Smooth muscle cell (in vitro differentiated cells): ENCODE data around the gene TMEFF2. TPM values are rescaled to one million over a fixed set of nuclear protein-coding genes. Genes with fewer than 3 reads are reported as not detected.

Source experiments
- DNase-seq: peaks from one replicate; lab custom pipeline; 2025; ENCODE audit not compliant: unreplicated experiment; lab: John Stamatoyannopoulos, UW
- H2AFZ ChIP-seq: fragments of 200-600 bp; sonication (generic); 2 replicates; pipeline ENCODE4 v1.6.0; 2016; ENCODE audit warnings: antibody characterized with exemption, low read depth, mild to moderate bottlenecking
- H3F3A ChIP-seq: fragments of 200-600 bp; sonication (generic); 2 replicates; pipeline ENCODE4 v1.6.0; 2017; ENCODE audit warnings: antibody characterized with exemption, low read depth
- H3K27ac ChIP-seq: fragments of 200-600 bp; sonication (generic); 2 replicates; pipeline ENCODE4 v1.5.1; 2016; ENCODE audit warnings: low read depth, mild to moderate bottlenecking
- H3K27me3 ChIP-seq: fragments of 200-600 bp; sonication (generic); 2 replicates; pipeline ENCODE4 v1.6.1; 2016; ENCODE audit warnings: low read depth, mild to moderate bottlenecking
- H3K36me3 ChIP-seq: fragments of 200-600 bp; sonication (generic); 2 replicates; pipeline ENCODE4 v1.5.1; 2016; ENCODE audit warnings: low read depth
- H3K4me1 ChIP-seq: fragments of 200-600 bp; sonication (generic); 2 replicates; pipeline ENCODE4 v1.5.1; 2016; ENCODE audit warnings: low read depth
- H3K4me2 ChIP-seq: fragments of 200-600 bp; sonication (generic); 2 replicates; pipeline ENCODE4 v1.6.0; 2016; ENCODE audit warnings: mild to moderate bottlenecking
- H3K4me3 ChIP-seq: fragments of 200-600 bp; sonication (generic); 2 replicates; pipeline ENCODE4 v1.5.1; 2016; ENCODE audit warnings: mild to moderate bottlenecking
- H3K79me2 ChIP-seq: fragments of 200-600 bp; sonication (generic); 2 replicates; pipeline ENCODE4 v1.6.0; 2016; ENCODE audit warnings: low read depth, mild to moderate bottlenecking
- H3K9ac ChIP-seq: fragments of 200-600 bp; sonication (generic); 2 replicates; pipeline ENCODE4 v1.6.0; 2016; ENCODE audit warnings: low read depth
- H3K9me3 ChIP-seq: fragments of 200-600 bp; sonication (generic); replicated peaks from 2 replicates; pipeline ENCODE4 v1.5.1; 2016; ENCODE audit warnings: low read depth
- H4K20me1 ChIP-seq: fragments of 200-600 bp; sonication (generic); 2 replicates; pipeline ENCODE4 v1.6.0; 2016; ENCODE audit warnings: low read depth
- WGBS: methylation state at CpG from one replicate; pipeline ENCODE4 v1.1.7; 2016; ENCODE audit warnings: low lambda C conversion rate; 5-methylcytosine and 5-hydroxymethylcytosine counted together
- polyA plus RNA-seq: library from polyadenylated mRNA; unstranded; fragments of >200 nt; fragmentation: Nextera tagmentation; extraction: Ambion mirVana; gene quantifications from 2 replicates; pipeline ENCODE4 v1.2.1, GENCODE V29; 2016
- total RNA-seq: library from RNA; depleted of rRNA; stranded (reverse); fragments of >200 nt; gene quantifications from 2 replicates; pipeline ENCODE4 v1.2.3, GENCODE V29; 2014
- TF ChIP-seq, protein P1 (sequence below): fragments of 200-600 bp; sonication (generic); IDR thresholded peaks from 2 replicates; pipeline ENCODE4 v1.5.1; 2017; ENCODE audit warnings: borderline replicate concordance, mild to moderate bottlenecking, antibody characterized with exemption; ENCODE audit not compliant: insufficient read depth, poor library complexity, severe bottlenecking

Gene TMEFF2
- total and polyA plus RNA-seq, 2 experiments from 2014 or later = not detected

DNA sequence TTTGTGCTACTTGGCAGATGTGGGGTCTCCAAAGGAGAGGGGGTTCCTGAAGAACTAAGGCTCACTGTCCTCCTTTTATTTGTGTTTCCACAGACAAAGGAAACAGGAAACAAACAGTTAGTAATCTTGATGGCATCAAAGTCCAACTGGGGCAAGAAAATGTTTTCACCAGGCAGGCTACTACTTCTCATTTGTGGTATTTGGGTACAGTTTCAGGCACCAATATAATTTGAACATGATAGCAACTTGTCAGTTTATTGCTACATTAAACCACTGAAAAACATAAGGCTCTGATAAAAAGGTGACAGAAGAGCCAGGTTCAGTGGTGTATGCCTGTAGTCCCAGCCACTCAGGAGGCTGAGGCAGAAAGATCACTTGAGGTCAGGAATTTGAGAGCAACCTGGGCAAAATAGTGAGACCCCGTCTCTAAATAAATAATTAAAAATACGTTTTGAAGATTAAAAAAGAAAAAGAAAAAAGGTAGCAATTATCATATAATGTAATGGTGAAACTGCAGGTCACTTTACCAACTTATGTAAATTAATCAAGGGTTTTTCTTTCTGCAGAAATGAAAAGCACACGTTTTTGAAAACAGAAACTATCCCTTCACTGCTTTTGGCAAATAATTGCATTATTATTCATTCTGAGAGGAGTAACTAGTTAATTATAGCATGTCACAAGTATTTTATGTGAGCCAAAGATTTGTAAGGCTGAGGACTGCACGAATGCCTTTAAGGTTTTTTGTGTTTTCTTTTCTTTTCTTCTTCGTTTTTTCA, 190.4 kb downstream of the TMEFF2 start:
- Histone ChIP-seq H3K4me3 (no peak overlapping the region), H3K27ac (no peak overlapping the region), H3F3A (no peaks in the 10 kb centered on the region), H3K9ac (no peak overlapping the region), H3K4me2 (no peak overlapping the region), H3K9me3 (no peaks in the 10 kb centered on the region), H3K36me3 (no peaks in the 10 kb centered on the region), H4K20me1 (no peaks in the 10 kb centered on the region), H2AFZ (no peak overlapping the region), H3K4me1 (no peaks in the 10 kb centered on the region), H3K79me2 (no peaks in the 10 kb centered on the region), H3K27me3 (no peaks in the 10 kb centered on the region)
- DNase-seq = no peak
- WGBS = 61% methylated on average over 5 of the region's 5 CpGs
- TF ChIP-seq, protein P1, sequence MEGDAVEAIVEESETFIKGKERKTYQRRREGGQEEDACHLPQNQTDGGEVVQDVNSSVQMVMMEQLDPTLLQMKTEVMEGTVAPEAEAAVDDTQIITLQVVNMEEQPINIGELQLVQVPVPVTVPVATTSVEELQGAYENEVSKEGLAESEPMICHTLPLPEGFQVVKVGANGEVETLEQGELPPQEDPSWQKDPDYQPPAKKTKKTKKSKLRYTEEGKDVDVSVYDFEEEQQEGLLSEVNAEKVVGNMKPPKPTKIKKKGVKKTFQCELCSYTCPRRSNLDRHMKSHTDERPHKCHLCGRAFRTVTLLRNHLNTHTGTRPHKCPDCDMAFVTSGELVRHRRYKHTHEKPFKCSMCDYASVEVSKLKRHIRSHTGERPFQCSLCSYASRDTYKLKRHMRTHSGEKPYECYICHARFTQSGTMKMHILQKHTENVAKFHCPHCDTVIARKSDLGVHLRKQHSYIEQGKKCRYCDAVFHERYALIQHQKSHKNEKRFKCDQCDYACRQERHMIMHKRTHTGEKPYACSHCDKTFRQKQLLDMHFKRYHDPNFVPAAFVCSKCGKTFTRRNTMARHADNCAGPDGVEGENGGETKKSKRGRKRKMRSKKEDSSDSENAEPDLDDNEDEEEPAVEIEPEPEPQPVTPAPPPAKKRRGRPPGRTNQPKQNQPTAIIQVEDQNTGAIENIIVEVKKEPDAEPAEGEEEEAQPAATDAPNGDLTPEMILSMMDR = no peak

DNA sequence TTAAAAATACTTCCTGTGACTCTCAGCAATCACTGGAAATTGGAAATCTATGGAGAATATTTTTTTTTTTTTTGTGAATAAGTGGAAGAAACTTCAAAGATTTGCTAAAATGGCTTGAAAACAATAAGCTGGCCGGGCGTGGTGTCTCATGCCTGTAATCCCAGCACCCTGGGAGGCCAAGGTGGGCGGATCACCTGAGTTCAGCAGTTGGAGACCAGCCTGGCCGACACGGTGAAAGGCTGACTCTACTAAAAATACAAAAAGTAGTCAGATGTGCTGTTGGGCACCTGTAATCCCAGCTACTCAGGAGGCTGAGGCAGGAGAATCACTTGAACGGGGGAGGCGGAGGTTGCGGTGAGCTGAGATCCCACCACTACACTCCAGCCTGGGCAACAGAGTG, 192.3 kb downstream of the TMEFF2 start:
- Histone ChIP-seq H3F3A (no peaks in the 10 kb centered on the region), H3K27me3 (no peaks in the 10 kb centered on the region)
- DNase-seq = no peak

DNA sequence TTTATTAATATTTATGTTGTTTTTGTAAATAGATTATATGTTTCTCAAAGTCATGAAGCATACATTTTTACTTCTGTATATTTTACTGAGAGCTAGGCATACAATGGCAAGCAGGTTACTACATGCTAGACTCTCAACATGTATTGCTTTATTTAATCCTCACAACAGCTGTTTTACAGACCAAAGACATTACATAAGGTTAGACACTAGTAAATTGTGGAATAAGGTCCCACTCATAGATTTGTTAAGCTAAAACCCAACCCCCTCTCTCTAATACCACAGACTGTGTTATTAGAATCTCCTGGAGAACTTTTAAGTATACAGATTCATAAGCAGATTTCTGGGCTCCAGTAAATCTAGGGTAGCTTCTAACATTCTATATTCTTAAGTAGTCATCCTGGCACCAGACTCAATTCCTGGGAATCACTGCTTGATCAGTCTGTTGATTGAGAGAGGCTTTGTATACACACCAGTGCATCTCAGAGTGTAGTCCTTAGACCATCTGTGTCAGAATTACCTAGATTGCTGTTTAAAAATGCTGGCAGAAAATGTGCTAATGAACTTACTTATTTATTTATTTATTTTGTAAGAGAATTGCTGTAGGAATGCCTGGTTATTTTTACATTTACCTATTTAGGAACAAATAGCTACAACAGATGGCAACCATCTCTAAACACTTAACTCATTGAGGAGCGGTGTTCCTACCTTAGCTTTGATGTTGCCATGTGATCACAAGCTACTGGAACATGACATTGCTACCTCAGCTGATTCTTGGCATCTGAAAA, 194.3 kb downstream of the TMEFF2 start:
- 100% methylated on average over 1 of the region's 1 CpG for WGBS
- no peak overlapping the region for H3K4me2 ChIP-seq

More for the DNA sequence above, 192.3 kb downstream of the TMEFF2 start:
- TF ChIP-seq, protein P1 = no peak
- no peaks in the 10 kb centered on the region for H3K4me1 ChIP-seq
- H3K4me3 ChIP-seq = no peak overlapping the region
- no peaks in the 10 kb centered on the region for H3K36me3 ChIP-seq
- H3K4me2 ChIP-seq = no peak overlapping the region
- H3K79me2 ChIP-seq = no peaks in the 10 kb centered on the region
- H2AFZ ChIP-seq = no peak overlapping the region
- H3K9me3 ChIP-seq = no peaks in the 10 kb centered on the region
- no peaks in the 10 kb centered on the region for H4K20me1 ChIP-seq
- no peak overlapping the region for H3K27ac ChIP-seq
- H3K9ac ChIP-seq = no peak overlapping the region
- WGBS = 73% methylated on average over 8 of the region's 8 CpGs

More for the DNA sequence above, 194.3 kb downstream of the TMEFF2 start:
- Histone ChIP-seq H3K4me3 (no peak overlapping the region), H3K9ac (no peak overlapping the region), H3K36me3 (no peaks in the 10 kb centered on the region), H4K20me1 (no peaks in the 10 kb centered on the region), H3K27me3 (no peaks in the 10 kb centered on the region), H2AFZ (no peak overlapping the region), H3K4me1 (peaks cover 1% of the 10 kb centered on the region), H3F3A (no peaks in the 10 kb centered on the region), H3K27ac (no peak overlapping the region), H3K9me3 (no peaks in the 10 kb centered on the region), H3K79me2 (no peaks in the 10 kb centered on the region)
- no peak for DNase-seq
- TF ChIP-seq, protein P1 = no peak
